ENCODE results near the gene GBP7.
"Not testable (repeated sequence)": the region's sequence is repeated elsewhere in the genome, so short reads cannot be mapped to it uniquely, and the experiment has no call there.

GBP7 gene

GRCh38 chr1:89175601-89176256 is at the start of gene GBP7:
Gene GBP7 (minus strand): TSS chr1:89176003. CDS start chr1:89171935, 4,068 bp downstream.
- DNase-seq (ENCODE audit: low read depth) = no peak

- DNase-seq (ENCODE audit: low read depth) = no peak
Observed at GRCh38 chr1:89221341-89221740, 45.5 kb upstream of the GBP7 start.

- not testable (repeated sequence) for DNase-seq (ENCODE audit: low read depth)
Observed at GRCh38 chr1:89219851-89220250, 44.0 kb upstream of the GBP7 start.

GRCh38 chr1:89218941-89219340 is 43.1 kb upstream of the GBP7 start:
- DNase-seq (ENCODE audit: low read depth) = not testable (repeated sequence)

GRCh38 chr1:89213347-89213746 is 37.5 kb upstream of the GBP7 start:
- no peak for DNase-seq (ENCODE audit: low read depth)

- DNase-seq (ENCODE audit: low read depth) = no peak
Observed at GRCh38 chr1:89211035-89211634, 35.3 kb upstream of the GBP7 start.

GRCh38 chr1:89206373-89206772 is 30.6 kb upstream of the GBP7 start:
- no peak for DNase-seq (ENCODE audit: low read depth)

- no peak for DNase-seq (ENCODE audit: low read depth)
Observed at GRCh38 chr1:89203166-89203565, 27.4 kb upstream of the GBP7 start.

GRCh38 chr1:89201106-89201794 is 25.4 kb upstream of the GBP7 start:
- DNase-seq (ENCODE audit: low read depth) = no peak

GRCh38 chr1:89200663-89201062 is 24.9 kb upstream of the GBP7 start:
- no peak for DNase-seq (ENCODE audit: low read depth)

GRCh38 chr1:89199525-89200031 is 23.8 kb upstream of the GBP7 start:
- DNase-seq (ENCODE audit: low read depth) = no peak

- peak; percentile 23 for DNase-seq (ENCODE audit: low read depth)
Observed at GRCh38 chr1:89198491-89199072, 22.8 kb upstream of the GBP7 start, which contains the start of gene GBP4. Gene GBP4 (minus strand): TSS chr1:89198942. CDS start chr1:89198834, 108 bp downstream.

- no peak for DNase-seq (ENCODE audit: low read depth)
Observed at GRCh38 chr1:89198081-89198480, 22.3 kb upstream of the GBP7 start.

GRCh38 chr1:89195476-89195875 is 19.7 kb upstream of the GBP7 start:
- DNase-seq (ENCODE audit: low read depth) = no peak

GRCh38 chr1:89191314-89191713 is 15.5 kb upstream of the GBP7 start:
- DNase-seq (ENCODE audit: low read depth) = no peak

GRCh38 chr1:89190017-89190416 is 14.2 kb upstream of the GBP7 start:
- no peak for DNase-seq (ENCODE audit: low read depth)

- DNase-seq (ENCODE audit: low read depth) = no peak
Observed at GRCh38 chr1:89179343-89179742, 3.5 kb upstream of the GBP7 start.

- no peak for DNase-seq (ENCODE audit: low read depth)
Observed at GRCh38 chr1:89176971-89177370, 1.2 kb upstream of the GBP7 start.

- no peak for DNase-seq (ENCODE audit: low read depth)
Observed at GRCh38 chr1:89174491-89174890, 1.3 kb downstream of the GBP7 start.

- no peak for DNase-seq (ENCODE audit: low read depth)
Observed at GRCh38 chr1:89172468-89173143, 3.2 kb downstream of the GBP7 start.

GRCh38 chr1:89171067-89171438 is 4.8 kb downstream of the GBP7 start:
- no peak for DNase-seq (ENCODE audit: low read depth)
